Fibroblast of pulmonary artery (primary cell): ENCODE data around the gene HDAC4.
"Not testable (repeated sequence)": the region's sequence is repeated elsewhere in the genome, so short reads cannot be mapped to it uniquely, and the experiment has no call there.

Experiments used
- DNase-seq: peaks from one replicate; pipeline ENCODE4 v3.0.0-alpha.2; 2010; ENCODE audit warnings: low read depth
- H3K4me3 ChIP-seq: replicated peaks from 2 replicates; pipeline ENCODE4 v1.5.1; 2011; ENCODE audit warnings: low read depth, mild to moderate bottlenecking, control low read depth, low read length, moderate library complexity
- CTCF ChIP-seq: IDR thresholded peaks from 2 replicates; pipeline ENCODE4 v1.5.1; 2011; ENCODE audit warnings: mild to moderate bottlenecking, control low read depth, low read length, inconsistent platforms; ENCODE audit errors: missing control alignments

HDAC4 gene

GRCh38 chr2:239400596-239401066 lies at the start of gene HDAC4:
Gene HDAC4, minus strand, starts transcription at chr2:239401020. Its CDS starts 48,321 bp downstream, at chr2:239352699.
- H3K4me3 ChIP-seq: peak within 1 kb of the TSS; percentile 87
- DNase-seq: no peak
- TF ChIP-seq CTCF: no peak

GRCh38 chr2:239449468-239449867 lies 48.6 kb upstream of the HDAC4 start:
- H3K4me3 ChIP-seq, DNase-seq: not testable (repeated sequence)

GRCh38 chr2:239445771-239446524 lies 45.1 kb upstream of the HDAC4 start:
- TF ChIP-seq CTCF: no peak
- H3K4me3 ChIP-seq: no peak overlapping the region
- DNase-seq: peak; percentile 23

GRCh38 chr2:239444626-239445577 lies 44.1 kb upstream of the HDAC4 start:
- peak; percentile 21 for DNase-seq
- no peak for TF ChIP-seq CTCF
- H3K4me3 ChIP-seq: no peak overlapping the region

- TF ChIP-seq CTCF: no peak
- peak; percentile 8 for DNase-seq
- no peak overlapping the region for H3K4me3 ChIP-seq
Measured at GRCh38 chr2:239443666-239444567, 43.1 kb upstream of the HDAC4 start.

- DNase-seq: no peak
- no peak overlapping the region for H3K4me3 ChIP-seq
- TF ChIP-seq CTCF: no peak
Measured at GRCh38 chr2:239443102-239443620, 42.3 kb upstream of the HDAC4 start.
